Activated CD4-positive, alpha-beta T cell treated with anti-CD3 and anti-CD28 coated beads for 4 hours (primary cell): ENCODE results near the gene GYS1.
A peak's percentile ranks its signal among the peaks of the same experiment; 100 is the strongest.

ENCODE experiments used
- DNase-seq, 2 donors: peaks; one replicate each; pipeline ENCODE4 v3.0.0-alpha.2; 2020

The GYS1 gene

GRCh38 chr19:49017666-49018351 is 24.7 kb upstream of the GYS1 start:
- peak; percentile 59 to 61 for DNase-seq

GRCh38 chr19:49017041-49017665 is 24.0 kb upstream of the GYS1 start, which contains the start of gene LHB:
LHB (minus strand) TSS chr19:49017091; CDS start chr19:49017081, 10 bp downstream.
- no peak for DNase-seq

- DNase-seq, result no peak
Measured at GRCh38 chr19:49016067-49016839, 23.1 kb upstream of the GYS1 start.

- DNase-seq, result no peak
Measured at GRCh38 chr19:49014870-49015255, 21.8 kb upstream of the GYS1 start.

GRCh38 chr19:49014123-49014869 is 21.2 kb upstream of the GYS1 start:
- DNase-seq, result no peak

- DNase-seq, result no peak
Measured at GRCh38 chr19:49011194-49011593, 18.1 kb upstream of the GYS1 start.

GRCh38 chr19:49010453-49010852 is 17.3 kb upstream of the GYS1 start:
- DNase-seq, result no peak

GRCh38 chr19:49009828-49010227 is 16.7 kb upstream of the GYS1 start:
- no peak for DNase-seq

GRCh38 chr19:49006905-49007304 is 13.8 kb upstream of the GYS1 start:
- no peak for DNase-seq

- DNase-seq, result no peak
Measured at GRCh38 chr19:49004964-49005614, 12.0 kb upstream of the GYS1 start.

- DNase-seq, result no peak
Measured at GRCh38 chr19:49004133-49004532, 11.0 kb upstream of the GYS1 start.

GRCh38 chr19:48999481-49000325 is 6.6 kb upstream of the GYS1 start:
- DNase-seq, result peak; percentile 62 to 72

GRCh38 chr19:48997972-48998371 is 4.9 kb upstream of the GYS1 start:
- DNase-seq, result peak; percentile 26 to 57

GRCh38 chr19:48994035-48994386 is 902 bp upstream of the GYS1 start:
- no peak for DNase-seq

GRCh38 chr19:48992581-48993174 is 431 bp downstream of the GYS1 start:
- no peak for DNase-seq

GRCh38 chr19:48991873-48992580 is 1.1 kb downstream of the GYS1 start:
- DNase-seq, result no peak

- no peak for DNase-seq
Measured at GRCh38 chr19:48991011-48991609, 2.0 kb downstream of the GYS1 start.

GRCh38 chr19:48990400-48990799 is 2.7 kb downstream of the GYS1 start:
- no peak for DNase-seq

- DNase-seq, result no peak
Measured at GRCh38 chr19:48989701-48990291, 3.3 kb downstream of the GYS1 start.

- no peak for DNase-seq
Measured at GRCh38 chr19:48988860-48989259, 4.2 kb downstream of the GYS1 start.
